Endothelial cell of umbilical vein (primary cell): ENCODE data around the gene SLC6A6.

Experiments
- EZH2 ChIP-seq: IDR thresholded peaks from 2 replicates; pipeline ENCODE4 v1.6.1; 2012; ENCODE audit warnings: borderline replicate concordance, low read depth, mild to moderate bottlenecking, moderate library complexity, low read length, inconsistent platforms; ENCODE audit not compliant: severe bottlenecking
- JUN ChIP-seq: IDR thresholded peaks from 2 replicates; pipeline ENCODE4 v1.6.1; 2011; ENCODE audit warnings: borderline replicate concordance, low read depth; ENCODE audit not compliant: insufficient read length, insufficient read depth
- MYC ChIP-seq: IDR thresholded peaks from one replicate; pipeline ENCODE4 v1.6.1; 2011; ENCODE audit warnings: mild to moderate bottlenecking, low read depth, low read length
- POLR2A ChIP-seq: IDR thresholded peaks from 2 replicates; pipeline ENCODE4 v1.6.1; 2012; ENCODE audit warnings: low read depth, mild to moderate bottlenecking, control low read depth, low read length
- POLR2AphosphoS5 ChIP-seq: IDR thresholded peaks from 2 replicates; pipeline ENCODE4 v1.6.1; 2012; ENCODE audit warnings: low read depth, mild to moderate bottlenecking, control low read depth, low read length, moderate library complexity; ENCODE audit not compliant: insufficient read depth
- TF ChIP-seq, protein P1 (sequence below), 2 donors: IDR thresholded peaks; 1 replicate in 1 of 2; 2 replicates in 1 of 2; pipeline ENCODE4 v1.5.1; 2011; ENCODE audit warnings: low read length in 2 of 2, mild to moderate bottlenecking in 2 of 2, moderate library complexity in 2 of 2, control low read depth in 1 of 2, inconsistent platforms in 1 of 2, low read depth in 1 of 2; ENCODE audit not compliant: insufficient read depth in 1 of 2; ENCODE audit errors: extremely low read depth in 1 of 2
- TF ChIP-seq, protein P2 (sequence below): IDR thresholded peaks from 2 replicates; pipeline ENCODE4 v1.6.1; 2011; ENCODE audit not compliant: insufficient read depth, insufficient read length

DNA sequence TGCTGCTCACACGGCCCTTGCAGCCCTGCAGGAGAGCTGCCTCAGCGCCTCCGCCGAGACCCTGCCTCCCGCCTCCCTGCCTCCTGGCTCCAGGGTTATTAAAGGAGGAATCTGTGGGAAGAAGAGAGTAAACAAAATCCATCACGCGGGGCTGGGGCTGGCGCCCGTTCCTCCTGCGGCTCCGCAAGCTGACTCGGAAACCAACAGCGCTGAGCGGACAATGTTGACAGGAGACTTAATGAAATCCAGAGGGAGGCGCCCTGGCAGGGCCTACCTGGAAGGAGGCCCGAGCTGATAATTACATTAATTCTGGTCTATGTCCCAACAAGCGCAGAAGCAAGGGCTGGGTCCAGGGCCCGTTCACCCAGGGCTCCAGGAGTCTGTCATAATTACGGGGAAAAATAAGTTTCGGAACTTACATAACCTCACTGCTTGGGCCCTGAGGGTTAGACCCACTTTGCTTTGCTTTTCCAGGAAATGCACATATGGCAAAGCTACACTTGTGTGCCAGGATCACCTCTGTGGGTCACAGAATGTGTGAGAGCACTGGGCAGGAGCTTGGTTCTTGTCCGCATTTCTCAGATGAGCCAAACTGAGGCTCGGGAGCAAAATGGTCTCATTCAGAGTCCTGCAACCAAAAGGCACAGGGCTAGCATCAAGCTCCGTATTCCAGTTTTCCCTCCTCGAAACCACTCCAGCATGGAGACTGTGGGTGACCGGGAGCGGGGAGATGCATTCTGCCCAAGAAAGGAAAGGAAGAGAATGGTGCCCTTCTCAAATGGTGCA lies 43.8 kb upstream of the SLC6A6 start:
- TF ChIP-seq, protein P1, sequence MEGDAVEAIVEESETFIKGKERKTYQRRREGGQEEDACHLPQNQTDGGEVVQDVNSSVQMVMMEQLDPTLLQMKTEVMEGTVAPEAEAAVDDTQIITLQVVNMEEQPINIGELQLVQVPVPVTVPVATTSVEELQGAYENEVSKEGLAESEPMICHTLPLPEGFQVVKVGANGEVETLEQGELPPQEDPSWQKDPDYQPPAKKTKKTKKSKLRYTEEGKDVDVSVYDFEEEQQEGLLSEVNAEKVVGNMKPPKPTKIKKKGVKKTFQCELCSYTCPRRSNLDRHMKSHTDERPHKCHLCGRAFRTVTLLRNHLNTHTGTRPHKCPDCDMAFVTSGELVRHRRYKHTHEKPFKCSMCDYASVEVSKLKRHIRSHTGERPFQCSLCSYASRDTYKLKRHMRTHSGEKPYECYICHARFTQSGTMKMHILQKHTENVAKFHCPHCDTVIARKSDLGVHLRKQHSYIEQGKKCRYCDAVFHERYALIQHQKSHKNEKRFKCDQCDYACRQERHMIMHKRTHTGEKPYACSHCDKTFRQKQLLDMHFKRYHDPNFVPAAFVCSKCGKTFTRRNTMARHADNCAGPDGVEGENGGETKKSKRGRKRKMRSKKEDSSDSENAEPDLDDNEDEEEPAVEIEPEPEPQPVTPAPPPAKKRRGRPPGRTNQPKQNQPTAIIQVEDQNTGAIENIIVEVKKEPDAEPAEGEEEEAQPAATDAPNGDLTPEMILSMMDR (IDR thresholded peaks at IDR 0.05; ENCODE audit: extremely low read depth in 1 of 2, insufficient read depth in 1 of 2, low read depth in 1 of 2, low read length in 2 of 2), result no peak
- no peak for TF ChIP-seq JUN
- no peak for TF ChIP-seq EZH2
- no peak for TF ChIP-seq POLR2A
- TF ChIP-seq POLR2AphosphoS5, result no peak
- TF ChIP-seq, protein P2, sequence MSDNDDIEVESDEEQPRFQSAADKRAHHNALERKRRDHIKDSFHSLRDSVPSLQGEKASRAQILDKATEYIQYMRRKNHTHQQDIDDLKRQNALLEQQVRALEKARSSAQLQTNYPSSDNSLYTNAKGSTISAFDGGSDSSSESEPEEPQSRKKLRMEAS, result no peak
- TF ChIP-seq MYC, result no peak
